Activated CD4-positive, alpha-beta T cell treated with anti-CD3 and anti-CD28 coated beads for 36 hours (primary cell): ENCODE data around the gene ACO1. TPM values are rescaled to one million over a fixed set of nuclear protein-coding genes. Genes with fewer than 3 reads are reported as not detected.
A peak's percentile ranks its signal among the peaks of the same experiment; 100 is the strongest.

Source experiments
- ATAC-seq: fragments of 200-7000 bp; cut with Tn5 transposase; one replicate; pipeline ENCODE4 v1.10.0; 2021; ENCODE audit warnings: mild to moderate bottlenecking, moderate library complexity
- CTCF ChIA-PET: fragments of 350-600 bp; sonication (Branson Sonifier 250); formaldehyde crosslinking; loops from one replicate; lab custom pipeline; 2021; ENCODE audit warnings: antibody characterized with exemption; lab: Charles Lee
- POLR2A ChIA-PET: fragments of 350-600 bp; sonication (Branson Sonifier 250); formaldehyde crosslinking; loops from one replicate; lab custom pipeline; 2021; ENCODE audit warnings: antibody characterized with exemption, inconsistent platforms; lab: Charles Lee
- DNase-seq: peaks from one replicate; pipeline ENCODE4 v3.0.0-alpha.2; 2020
- H3K27ac Mint-ChIP-seq: one replicate; pipeline ENCODE4 v1.8.0; 2021; ENCODE audit warnings: mixed read lengths
- H3K27me3 Mint-ChIP-seq: one replicate; pipeline ENCODE4 v1.8.0; 2021; ENCODE audit warnings: mixed read lengths
- H3K36me3 Mint-ChIP-seq: one replicate; pipeline ENCODE4 v1.8.0; 2021; ENCODE audit warnings: low read depth, mixed read lengths
- H3K4me1 Mint-ChIP-seq: one replicate; pipeline ENCODE4 v1.8.0; 2021; ENCODE audit warnings: mixed read lengths
- H3K4me3 Mint-ChIP-seq: one replicate; pipeline ENCODE4 v1.8.0; 2021; ENCODE audit warnings: mild to moderate bottlenecking, moderate library complexity, mixed read lengths
- H3K9me3 Mint-ChIP-seq: one replicate; pipeline ENCODE4 v1.8.0; 2021; ENCODE audit warnings: low read depth, mixed read lengths
- intact Hi-C, 2 experiments: fragments of 100-400 bp; cut with DNase I in 1 of 2; cut with micrococcal nuclease in 1 of 2; formaldehyde crosslinking; loops; one replicate each; pipeline versions ENCODE4 v1.14.2 to v1.15.1; 2022 to 2024; cut with DNase I, micrococcal nuclease
- total RNA-seq, 2 experiments: library from RNA; stranded (reverse); gene quantifications; one replicate each; pipeline ENCODE4 v1.2.3, GENCODE V29; 2021

ACO1 gene
- total RNA-seq, 2 experiments from 2014 or later, result 15.5 TPM

DNA sequence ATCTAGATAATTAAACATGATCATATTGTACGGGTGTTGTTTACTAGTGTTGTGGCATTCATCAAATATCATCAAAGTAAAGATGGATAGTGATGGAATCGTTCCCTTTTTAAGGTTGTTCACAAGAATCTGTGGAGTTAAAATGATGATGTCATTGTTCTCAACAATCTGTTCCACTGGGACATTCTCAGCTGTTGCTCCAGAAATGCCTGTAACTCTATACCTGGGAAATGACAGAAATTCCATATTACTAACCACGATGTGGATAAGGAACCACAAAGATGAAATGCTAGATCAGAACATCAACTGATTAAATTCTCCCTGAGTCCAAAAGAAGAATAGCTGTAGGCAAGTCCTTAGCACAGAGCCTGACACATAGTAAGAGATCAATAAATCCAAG is 103.5 kb downstream of the ACO1 start:
- ChIA-PET POLR2A (no interaction called here), CTCF (interaction anchor here (1.4 to 2.5 kb wide), 2 partner anchors 38 to 92 kb away, joined by 4 to 7 read pairs; no protein-coding TSS in a partner anchor)
- H3K4me3 Mint-ChIP-seq, result no peak overlapping the region
- no peaks in the 10 kb centered on the region for H3K4me1 Mint-ChIP-seq
- ATAC-seq (no peak), DNase-seq (no peak)
- H3K27me3 Mint-ChIP-seq, result no peaks in the 10 kb centered on the region
- no peak overlapping the region for H3K27ac Mint-ChIP-seq
- H3K9me3 Mint-ChIP-seq, result no peaks in the 10 kb centered on the region
- peaks cover 18% of the 10 kb centered on the region for H3K36me3 Mint-ChIP-seq
- intact Hi-C loops, result no loop called here

DNA sequence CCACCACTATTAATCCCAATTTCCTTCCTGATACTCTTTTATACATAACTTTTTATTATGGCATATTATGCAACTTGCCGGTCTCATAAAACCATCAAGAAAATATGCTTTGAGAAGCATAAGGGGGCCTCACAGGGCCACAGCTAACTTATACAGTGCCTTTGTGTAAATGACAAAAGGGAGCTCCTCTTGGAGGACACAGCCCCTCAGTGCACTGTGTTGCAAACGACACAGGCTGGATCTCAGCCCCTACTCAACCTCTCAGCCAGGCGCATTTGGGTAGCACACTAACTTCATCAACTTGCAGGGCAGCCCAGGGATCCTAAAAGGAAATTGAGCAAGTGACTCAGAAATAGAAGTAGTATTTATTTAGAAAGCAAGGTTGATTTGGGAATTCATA is 106.2 kb downstream of the ACO1 start:
- intact Hi-C loops, result no loop called here
- Mint-ChIP-seq H3K9me3 (no peaks in the 10 kb centered on the region), H3K4me1 (no peaks in the 10 kb centered on the region), H3K27me3 (no peaks in the 10 kb centered on the region), H3K4me3 (no peak overlapping the region), H3K36me3 (peaks cover 10% of the 10 kb centered on the region), H3K27ac (no peak overlapping the region)
- CTCF ChIA-PET, result interaction anchor here (1.1 kb wide), 1 partner anchor 89 kb away, joined by 3 read pairs; no protein-coding TSS in a partner anchor
- POLR2A ChIA-PET, result no interaction called here
- DNase-seq, result no peak
- no peak for ATAC-seq

DNA sequence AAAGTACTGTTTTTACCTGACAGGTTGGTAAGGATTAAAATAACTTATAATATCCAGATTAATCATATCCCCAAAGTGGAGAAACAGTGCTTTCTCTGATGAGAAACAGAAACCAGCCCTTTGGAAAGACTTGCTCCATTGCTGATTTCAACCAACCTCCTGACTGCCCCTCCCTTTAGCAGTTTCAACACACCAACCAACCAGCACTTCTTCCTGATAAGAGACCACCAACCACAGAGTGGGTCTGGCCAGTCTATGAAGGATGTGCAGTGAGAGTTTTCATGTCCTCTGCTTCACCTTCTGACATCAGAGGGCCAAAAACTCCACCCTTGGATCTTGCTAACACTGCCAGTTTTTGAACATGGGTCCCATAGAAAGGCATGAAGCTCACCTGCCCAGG is 113.5 kb downstream of the ACO1 start:
- POLR2A ChIA-PET, result no interaction called here
- intact Hi-C loops, result no loop called here
- no peak overlapping the region for H3K27ac Mint-ChIP-seq
- ATAC-seq, result no peak
- H3K4me1 Mint-ChIP-seq, result peaks cover 2% of the 10 kb centered on the region
- no peaks in the 10 kb centered on the region for H3K27me3 Mint-ChIP-seq
- CTCF ChIA-PET, result interaction anchor here (0.9 to 1.7 kb wide), 2 partner anchors 28 to 119 kb away, joined by 3 to 4 read pairs; partner anchors contain the start of gene RIGI
- H3K9me3 Mint-ChIP-seq, result no peaks in the 10 kb centered on the region
- H3K36me3 Mint-ChIP-seq, result peaks cover 17% of the 10 kb centered on the region
- H3K4me3 Mint-ChIP-seq, result no peak overlapping the region
- DNase-seq, result no peak

DNA sequence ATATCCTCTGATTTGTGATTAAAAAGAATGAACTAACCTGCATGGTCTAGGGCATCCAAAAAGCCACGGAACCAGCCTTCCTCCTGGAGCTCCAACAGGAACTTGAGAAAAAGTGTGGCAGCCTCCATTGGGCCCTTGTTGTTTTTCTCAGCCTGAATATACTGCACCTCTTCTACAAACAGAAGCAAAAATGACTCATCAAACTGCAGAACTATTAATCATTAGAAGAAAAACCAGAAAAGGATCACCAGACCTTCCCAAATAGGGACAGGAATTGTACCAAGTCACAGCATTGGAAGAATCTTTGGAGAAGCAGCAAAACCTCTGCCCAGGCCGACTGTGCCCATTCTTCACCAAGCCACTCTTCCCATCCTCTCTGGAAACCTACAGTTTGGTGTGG is 116.3 kb downstream of the ACO1 start:
- no peak overlapping the region for H3K4me3 Mint-ChIP-seq
- no peaks in the 10 kb centered on the region for H3K27me3 Mint-ChIP-seq
- DNase-seq (no peak), ATAC-seq (no peak)
- peaks cover 17% of the 10 kb centered on the region for H3K36me3 Mint-ChIP-seq
- ChIA-PET POLR2A (no interaction called here), CTCF (no interaction called here)
- H3K27ac Mint-ChIP-seq, result no peak overlapping the region
- H3K9me3 Mint-ChIP-seq, result no peaks in the 10 kb centered on the region
- peaks cover 2% of the 10 kb centered on the region for H3K4me1 Mint-ChIP-seq
- intact Hi-C loops, result no loop called here

DNA sequence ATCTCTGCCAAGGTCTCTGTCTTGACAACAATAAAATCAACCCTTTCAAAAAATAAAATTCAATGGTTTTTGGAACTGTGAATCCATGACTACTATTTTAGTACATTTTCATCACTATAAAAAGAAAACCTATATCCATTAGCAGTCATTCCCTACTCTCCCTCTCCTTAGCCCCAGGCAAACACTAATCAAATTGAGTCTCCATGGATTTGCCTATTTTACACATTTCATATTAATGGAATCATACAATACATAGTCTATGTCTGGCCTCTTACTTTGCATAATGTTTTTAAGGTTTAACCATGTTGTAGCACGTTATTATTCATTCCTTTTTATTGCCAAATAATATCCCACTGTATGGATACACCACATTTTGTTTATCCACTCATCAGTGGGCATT is 117.4 kb downstream of the ACO1 start:
- ATAC-seq (no peak), DNase-seq (no peak)
- no peak overlapping the region for H3K4me3 Mint-ChIP-seq
- no peaks in the 10 kb centered on the region for H3K9me3 Mint-ChIP-seq
- peaks cover 2% of the 10 kb centered on the region for H3K4me1 Mint-ChIP-seq
- ChIA-PET CTCF (no interaction called here), POLR2A (no interaction called here)
- intact Hi-C loops, result no loop called here
- H3K27ac Mint-ChIP-seq, result no peak overlapping the region
- no peaks in the 10 kb centered on the region for H3K27me3 Mint-ChIP-seq
- peaks cover 17% of the 10 kb centered on the region for H3K36me3 Mint-ChIP-seq

DNA sequence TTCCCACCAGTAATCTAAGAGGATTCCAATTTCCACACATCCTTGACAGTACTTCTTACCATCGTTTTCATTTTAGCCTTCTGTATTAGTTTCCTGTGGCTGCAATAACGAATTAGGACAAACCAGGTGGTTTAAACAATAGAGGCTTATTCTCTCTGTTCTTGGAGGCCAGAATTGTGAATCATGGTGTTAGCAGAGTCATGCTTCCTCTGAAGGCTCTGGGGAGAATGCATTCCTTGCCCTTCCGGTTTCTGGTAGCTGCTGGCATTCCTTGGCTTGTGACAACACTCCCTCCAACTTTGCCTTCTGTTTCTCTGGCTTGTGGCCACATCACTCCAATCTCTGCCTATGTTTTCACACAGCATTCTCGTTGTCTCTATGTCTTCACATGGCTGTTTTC is 118.0 kb downstream of the ACO1 start:
- intact Hi-C loops, result no loop called here
- peaks cover 2% of the 10 kb centered on the region for H3K4me1 Mint-ChIP-seq
- no peak for ATAC-seq
- POLR2A ChIA-PET, result no interaction called here
- H3K27ac Mint-ChIP-seq, result peak overlapping the region; percentile 26
- peaks cover 17% of the 10 kb centered on the region for H3K36me3 Mint-ChIP-seq
- H3K27me3 Mint-ChIP-seq, result no peaks in the 10 kb centered on the region
- no peak for DNase-seq
- H3K4me3 Mint-ChIP-seq, result no peak overlapping the region
- H3K9me3 Mint-ChIP-seq, result no peaks in the 10 kb centered on the region
- CTCF ChIA-PET, result interaction anchor here (0.6 to 1.4 kb wide), 3 partner anchors 18 to 123 kb away, joined by 3 read pairs; no protein-coding TSS in a partner anchor

DNA sequence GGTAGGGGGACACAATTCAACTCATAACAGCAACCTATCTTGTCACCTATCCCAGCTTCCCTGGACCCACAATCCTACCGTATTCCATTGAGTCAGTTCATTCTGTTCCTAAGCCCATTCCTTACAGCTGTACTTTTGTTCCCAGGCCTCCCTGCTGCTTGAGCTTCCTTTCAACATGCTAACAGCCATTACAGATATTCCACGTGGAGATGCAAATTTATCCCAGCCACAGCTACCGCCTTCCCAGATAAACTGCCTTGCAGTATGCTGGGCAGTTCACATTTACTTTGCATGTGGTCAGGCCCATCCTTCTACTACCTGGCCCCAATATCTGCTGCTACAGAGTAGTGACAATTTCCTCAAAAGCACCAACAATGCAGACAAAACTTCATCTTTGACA is 118.6 kb downstream of the ACO1 start:
- POLR2A ChIA-PET, result no interaction called here

More for the DNA sequence above, 118.6 kb downstream of the ACO1 start:
- CTCF ChIA-PET, result interaction anchor here (0.9 to 1.4 kb wide), 3 partner anchors 23 to 124 kb away, joined by 3 to 4 read pairs (median 3); partner anchors contain the start of gene RIGI
- DNase-seq (no peak), ATAC-seq (no peak)
- H3K4me1 Mint-ChIP-seq, result peaks cover 4% of the 10 kb centered on the region
- no peaks in the 10 kb centered on the region for H3K9me3 Mint-ChIP-seq
- H3K27me3 Mint-ChIP-seq, result no peaks in the 10 kb centered on the region
- no peak overlapping the region for H3K27ac Mint-ChIP-seq
- H3K4me3 Mint-ChIP-seq, result no peak overlapping the region
- H3K36me3 Mint-ChIP-seq, result peaks cover 15% of the 10 kb centered on the region
- intact Hi-C loops, result no loop called here

Other genes with a start within 250 kb of the ACO1 start
- gene RIGI, start 141.6 kb downstream of the ACO1 start, total RNA-seq, result 1 to 10 TPM; 8.9 to 9.7 TPM
- 10 to 100 TPM; 16.1 to 19.5 TPM for gene SMIM27, start 167.7 kb downstream of the ACO1 start, total RNA-seq
- 10 to 100 TPM; 14.4 to 18.9 TPM for gene TOPORS, start 167.9 kb downstream of the ACO1 start, total RNA-seq
- 10 to 100 TPM; 29.6 to 67.0 TPM for gene NDUFB6, start 188.5 kb downstream of the ACO1 start, total RNA-seq